Mucosa of stomach (tissue), 1 donor: ENCODE data around the gene PRKAR1B.
"Not testable (repeated sequence)": the region's sequence is repeated elsewhere in the genome, so short reads cannot be mapped to it uniquely, and the experiment has no call there.

Experiments
- H3K27me3 ChIP-seq: one replicate; pipeline ENCODE4 v1.7.0; 2013; ENCODE audit warnings: mild to moderate bottlenecking, low read length; ENCODE audit not compliant: control insufficient read depth, insufficient read depth
- H3K36me3 ChIP-seq: one replicate; pipeline ENCODE4 v1.7.0; 2013; ENCODE audit warnings: low read length; ENCODE audit not compliant: control insufficient read depth, insufficient read depth
- H3K4me1 ChIP-seq: one replicate; pipeline ENCODE4 v1.7.0; 2013; ENCODE audit warnings: mild to moderate bottlenecking, low read length; ENCODE audit not compliant: control insufficient read depth, insufficient read depth
- H3K4me3 ChIP-seq: one replicate; pipeline ENCODE4 v1.7.0; 2013; ENCODE audit warnings: low read length
- H3K9ac ChIP-seq: one replicate; pipeline ENCODE4 v1.7.0; 2013; ENCODE audit warnings: mild to moderate bottlenecking, low read length, moderate library complexity
- H3K9me3 ChIP-seq: one replicate; pipeline ENCODE4 v1.7.0; 2013; ENCODE audit warnings: mild to moderate bottlenecking, low read length, moderate library complexity; ENCODE audit not compliant: control insufficient read depth
- donor health status: Pancreatic carcinoma.

Gene PRKAR1B

GRCh38 chr7:744854-745430, 17.9 kb upstream of the PRKAR1B start:
- peaks cover 10% of the 10 kb centered on the region for H3K4me1 ChIP-seq
- no peaks in the 10 kb centered on the region for H3K9me3 ChIP-seq
- no peak overlapping the region for H3K9ac ChIP-seq
- H3K36me3 ChIP-seq, result no peaks in the 10 kb centered on the region
- H3K4me3 ChIP-seq, result no peak overlapping the region
- H3K27me3 ChIP-seq, result no peaks in the 10 kb centered on the region

GRCh38 chr7:744128-744520, 17.0 kb upstream of the PRKAR1B start:
- H3K4me3 ChIP-seq, H3K9ac ChIP-seq, H3K36me3 ChIP-seq, H3K9me3 ChIP-seq, H3K4me1 ChIP-seq, H3K27me3 ChIP-seq: not testable (repeated sequence)

GRCh38 chr7:743341-744127, 16.5 kb upstream of the PRKAR1B start:
- not testable (repeated sequence) for H3K36me3 ChIP-seq, H3K9ac ChIP-seq, H3K9me3 ChIP-seq, H3K4me1 ChIP-seq, H3K27me3 ChIP-seq, H3K4me3 ChIP-seq

GRCh38 chr7:742791-743190, 15.7 kb upstream of the PRKAR1B start:
- Histone ChIP-seq H3K27me3 (no peaks in the 10 kb centered on the region), H3K36me3 (no peaks in the 10 kb centered on the region), H3K4me1 (peaks cover 6% of the 10 kb centered on the region), H3K9ac (no peak overlapping the region), H3K4me3 (no peak overlapping the region), H3K9me3 (no peaks in the 10 kb centered on the region)

GRCh38 chr7:741850-742249, 14.8 kb upstream of the PRKAR1B start:
- Histone ChIP-seq H3K4me3 (no peak overlapping the region), H3K4me1 (peaks cover 6% of the 10 kb centered on the region), H3K36me3 (no peaks in the 10 kb centered on the region), H3K9ac (no peak overlapping the region), H3K9me3 (no peaks in the 10 kb centered on the region), H3K27me3 (no peaks in the 10 kb centered on the region)

GRCh38 chr7:741191-741671, 14.2 kb upstream of the PRKAR1B start:
- H3K9ac ChIP-seq, result no peak overlapping the region
- no peak overlapping the region for H3K4me3 ChIP-seq
- no peaks in the 10 kb centered on the region for H3K36me3 ChIP-seq
- peaks cover 6% of the 10 kb centered on the region for H3K4me1 ChIP-seq
- no peaks in the 10 kb centered on the region for H3K27me3 ChIP-seq
- H3K9me3 ChIP-seq, result no peaks in the 10 kb centered on the region

- no peaks in the 10 kb centered on the region for H3K27me3 ChIP-seq
- H3K9me3 ChIP-seq, result no peaks in the 10 kb centered on the region
- no peak overlapping the region for H3K4me3 ChIP-seq
- H3K36me3 ChIP-seq, result no peaks in the 10 kb centered on the region
- H3K9ac ChIP-seq, result no peak overlapping the region
- H3K4me1 ChIP-seq, result peaks cover 6% of the 10 kb centered on the region
Observed at GRCh38 chr7:739983-740942, 13.2 kb upstream of the PRKAR1B start.

- Histone ChIP-seq H3K9ac (no peak overlapping the region), H3K4me3 (no peak overlapping the region), H3K27me3 (no peaks in the 10 kb centered on the region), H3K4me1 (peaks cover 6% of the 10 kb centered on the region), H3K36me3 (no peaks in the 10 kb centered on the region), H3K9me3 (no peaks in the 10 kb centered on the region)
Observed at GRCh38 chr7:739455-739982, 12.4 kb upstream of the PRKAR1B start.

- Histone ChIP-seq H3K9ac (no peak overlapping the region), H3K4me1 (peaks cover 6% of the 10 kb centered on the region), H3K4me3 (no peak overlapping the region), H3K27me3 (no peaks in the 10 kb centered on the region), H3K36me3 (no peaks in the 10 kb centered on the region), H3K9me3 (no peaks in the 10 kb centered on the region)
Observed at GRCh38 chr7:738723-739454, 11.8 kb upstream of the PRKAR1B start.

- no peaks in the 10 kb centered on the region for H3K36me3 ChIP-seq
- H3K4me1 ChIP-seq, result peaks cover 6% of the 10 kb centered on the region
- no peaks in the 10 kb centered on the region for H3K9me3 ChIP-seq
- no peaks in the 10 kb centered on the region for H3K27me3 ChIP-seq
- H3K4me3 ChIP-seq, result no peak overlapping the region
- H3K9ac ChIP-seq, result no peak overlapping the region
Observed at GRCh38 chr7:738241-738640, 11.2 kb upstream of the PRKAR1B start.

- Histone ChIP-seq H3K9me3 (no peaks in the 10 kb centered on the region), H3K4me1 (peaks cover 9% of the 10 kb centered on the region), H3K9ac (no peak overlapping the region), H3K4me3 (no peak overlapping the region), H3K27me3 (no peaks in the 10 kb centered on the region), H3K36me3 (no peaks in the 10 kb centered on the region)
Observed at GRCh38 chr7:734808-735207, 7.7 kb upstream of the PRKAR1B start.
